Endothelial cell of umbilical vein (primary cell): ENCODE results near the gene RBPJ. TPM values are rescaled to one million over a fixed set of nuclear protein-coding genes. Genes with fewer than 3 reads are reported as not detected.
A peak's percentile ranks its signal among the peaks of the same experiment; 100 is the strongest.
"Not testable (repeated sequence)": the region's sequence is repeated elsewhere in the genome, so short reads cannot be mapped to it uniquely, and the experiment has no call there.

Experiments
- BruUV-seq: library from RNA; stranded (reverse); fragments of 400-500 nt; replicated peaks from 2 replicates; lab custom pipeline; 2021; lab: Mats Ljungman, UMichigan
- CTCF ChIA-PET: fragments of 300-600, 350-600 bp; sonication (Branson Sonifier 250); formaldehyde crosslinking; loops from one replicate; lab custom pipeline; 2021; ENCODE audit warnings: antibody characterized with exemption, inconsistent platforms; lab: Charles Lee
- POLR2A ChIA-PET: fragments of 300-600, 350-600 bp; sonication (Branson Sonifier 250); formaldehyde crosslinking; loops from one replicate; lab custom pipeline; 2021; ENCODE audit warnings: antibody characterized with exemption, inconsistent platforms; lab: Charles Lee
- DNase-seq: peaks from one replicate; pipeline ENCODE4 v3.0.0-alpha.2; 2011; ENCODE audit warnings: low read depth, low spot score
- FAIRE-seq: peaks from 2 replicates; lab custom pipeline; 2011; peaks lifted over from hg19 to GRCh38; lab: Jason Lieb, UNC
- H2AFZ ChIP-seq: 2 replicates; pipeline ENCODE4 v1.6.0; 2012; ENCODE audit warnings: low read depth, low read length, control low read depth, inconsistent platforms
- H3K27ac ChIP-seq: 2 replicates; pipeline ENCODE4 v1.5.1; 2011; ENCODE audit warnings: low read depth, mild to moderate bottlenecking, control low read depth, low read length, moderate library complexity; ENCODE audit not compliant: insufficient read depth
- H3K27me3 ChIP-seq, 2 experiments: 2 replicates each; pipeline versions ENCODE4 v1.6.0 to v1.6.1; 2011; ENCODE audit warnings: low read length in 2 of 2, mixed read lengths in 1 of 2; ENCODE audit not compliant: control insufficient read depth in 2 of 2, insufficient read depth in 2 of 2
- H3K36me3 ChIP-seq, 2 experiments: 2 replicates in 1 of 2; 3 replicates in 1 of 2; pipeline ENCODE4 v1.5.1; 2011; ENCODE audit warnings: low read length in 2 of 2, mild to moderate bottlenecking in 1 of 2, moderate library complexity in 1 of 2; ENCODE audit not compliant: control insufficient read depth in 2 of 2, insufficient read depth in 2 of 2; ENCODE audit errors: extremely low read depth in 1 of 2
- H3K4me1 ChIP-seq: 3 replicates; pipeline ENCODE4 v1.5.1; 2011; ENCODE audit warnings: mild to moderate bottlenecking, low read length; ENCODE audit not compliant: control insufficient read depth, insufficient read depth; ENCODE audit errors: extremely low read depth
- H3K4me2 ChIP-seq: 2 replicates; pipeline ENCODE4 v1.6.1; 2011; ENCODE audit warnings: low read length, control low read depth, mixed read lengths; ENCODE audit not compliant: insufficient read depth
- H3K4me3 ChIP-seq, 3 experiments: fragments of 200-600 bp in 1 of 3; sonication (generic), shearing (Covaris generic) in 1 of 3; replicated peaks in 1 of 3; 2 replicates each; pipeline ENCODE4 v1.5.1; 2011 to 2016; ENCODE audit warnings: control low read depth in 3 of 3, low read length in 3 of 3, mild to moderate bottlenecking in 2 of 3, inconsistent platforms in 1 of 3, low read depth in 1 of 3, moderate library complexity in 1 of 3; ENCODE audit not compliant: insufficient read depth in 1 of 3
- H3K79me2 ChIP-seq: 2 replicates; pipeline ENCODE4 v1.6.0; 2012; ENCODE audit warnings: low read length, inconsistent platforms; ENCODE audit not compliant: control insufficient read depth, insufficient read depth
- H3K9ac ChIP-seq: replicated peaks from 2 replicates; pipeline ENCODE3; 2011; ENCODE audit warnings: low read length, control low read depth; ENCODE audit not compliant: insufficient read depth; ENCODE audit errors: extremely low read depth
- H3K9me1 ChIP-seq: replicated peaks from 3 replicates; pipeline ENCODE4 v1.6.0; 2011; ENCODE audit warnings: mild to moderate bottlenecking, low read length; ENCODE audit not compliant: control insufficient read depth, insufficient read depth; ENCODE audit errors: extremely low read depth
- H3K9me3 ChIP-seq: replicated peaks from 2 replicates; pipeline ENCODE4 v1.5.1; 2012; ENCODE audit warnings: low read length, inconsistent platforms; ENCODE audit not compliant: control insufficient read depth, insufficient read depth
- H4K20me1 ChIP-seq: replicated peaks from 2 replicates; pipeline ENCODE3; 2011; ENCODE audit warnings: mild to moderate bottlenecking, low read length; ENCODE audit not compliant: control insufficient read depth, insufficient read depth; ENCODE audit errors: extremely low read depth
- EZH2 ChIP-seq: IDR thresholded peaks from 2 replicates; pipeline ENCODE4 v1.6.1; 2012; ENCODE audit warnings: borderline replicate concordance, low read depth, mild to moderate bottlenecking, moderate library complexity, low read length, inconsistent platforms; ENCODE audit not compliant: severe bottlenecking
- GATA2 ChIP-seq: IDR thresholded peaks from 2 replicates; pipeline ENCODE4 v1.7.0; 2011; ENCODE audit warnings: low read depth, mild to moderate bottlenecking, moderate library complexity, mixed read lengths, low read length; ENCODE audit not compliant: insufficient read length, insufficient read depth
- dilution Hi-C: fragments of 300-500 bp; cut with MboI; formaldehyde crosslinking; loops from one replicate; pipeline ENCODE4 v1.15.0; 2019; ENCODE audit warnings: low sequenced_read_pairs; ENCODE audit not compliant: extremely low pct_ligation_motif_present
- intact Hi-C: fragments of 100-400 bp; cut with micrococcal nuclease; formaldehyde crosslinking; loops from one replicate; pipeline ENCODE4 v1.10.0; 2022
- polyA plus RNA-seq, 4 experiments: library from polyadenylated mRNA; depleted of rRNA in 3 of 4; stranded (reverse) in 3 of 4; unstranded in 1 of 4; fragments of >200 nt; gene quantifications; 2 replicates each; pipeline versions ENCODE4 v1.2.1 to v1.2.3, GENCODE V29; 2011 to 2012; ENCODE audit warnings: missing spikeins in 1 of 4
- total RNA-seq: library from RNA; stranded (reverse); gene quantifications from 2 replicates; pipeline ENCODE4 v1.2.3, GENCODE V29; 2021

Gene RBPJ
- total and polyA plus RNA-seq, 2 donors (not counting 3 experiments of a cell fraction or from before 2014, with no cell fraction given): 17.0 to 42.9 TPM

GRCh38 chr4:26355392-26356052 is 34.7 kb downstream of the RBPJ start:
- Histone ChIP-seq H3K36me3 (no peaks in the 10 kb centered on the region), H2AFZ (no peak overlapping the region), H3K4me3 (no peak overlapping the region), H3K4me2 (no peak overlapping the region), H3K79me2 (peaks cover 63% of the 10 kb centered on the region), H3K27me3 (no peaks in the 10 kb centered on the region), H3K4me1 (no peaks in the 10 kb centered on the region), H3K9me1 (no peaks in the 10 kb centered on the region), H4K20me1 (peaks cover 10% of the 10 kb centered on the region), H3K27ac (no peak overlapping the region), H3K9me3 (no peaks in the 10 kb centered on the region), H3K9ac (no peak overlapping the region)
- no TSS peak for BruUV-seq
- POLR2A ChIA-PET: no interaction called here
- no peak for TF ChIP-seq EZH2
- no peak for FAIRE-seq
- intact Hi-C loops (no loop called here), dilution Hi-C loops (no loop called here)
- CTCF ChIA-PET: interaction anchor here (1.3 to 5.2 kb wide), 2 partner anchors 25 to 55 kb away, joined by 6 to 22 read pairs; no protein-coding TSS in a partner anchor
- DNase-seq: no peak

- DNase-seq: no peak
- Histone ChIP-seq H3K4me2 (no peak overlapping the region), H2AFZ (no peak overlapping the region), H3K27me3 (no peaks in the 10 kb centered on the region), H3K9me3 (no peaks in the 10 kb centered on the region), H3K79me2 (peaks cover 62% of the 10 kb centered on the region), H3K4me3 (no peak overlapping the region), H3K4me1 (no peaks in the 10 kb centered on the region), H3K36me3 (no peaks in the 10 kb centered on the region), H3K9me1 (no peaks in the 10 kb centered on the region), H3K9ac (no peak overlapping the region), H4K20me1 (peaks cover 10% of the 10 kb centered on the region), H3K27ac (no peak overlapping the region)
- intact Hi-C loops (no loop called here), dilution Hi-C loops (no loop called here)
- no peak for TF ChIP-seq GATA2
- ChIA-PET POLR2A (no interaction called here), CTCF (interaction anchor here (0.7 to 5.2 kb wide), 3 partner anchors 23 to 54 kb away, joined by 3 to 22 read pairs (median 6); no protein-coding TSS in a partner anchor)
- BruUV-seq: no TSS peak
- FAIRE-seq: no peak
These were observed 35.3 kb downstream of the RBPJ start for GRCh38 chr4:26356081-26356501.

GRCh38 chr4:26359521-26359920 is 38.7 kb downstream of the RBPJ start:
- intact Hi-C loops, H3K4me3 ChIP-seq, CTCF ChIA-PET, FAIRE-seq, H3K9me3 ChIP-seq, dilution Hi-C loops, BruUV-seq, POLR2A ChIA-PET, H3K9ac ChIP-seq, H3K36me3 ChIP-seq, H2AFZ ChIP-seq, H3K27me3 ChIP-seq, H4K20me1 ChIP-seq, DNase-seq, H3K9me1 ChIP-seq, H3K27ac ChIP-seq, H3K4me1 ChIP-seq: not testable (repeated sequence)
- Histone ChIP-seq H3K4me2 (peak overlapping the region; percentile 31), H3K79me2 (peaks cover 52% of the 10 kb centered on the region)
